ENCODE data around the gene TXNDC16.

Gene TXNDC16

GRCh38 chr14:52527052-52527451 is 25.3 kb downstream of the TXNDC16 start:
- peaks cover 0 to 22% of the 10 kb centered on the region in 2 experiments; a peak in 2 of 3 replicates for H3K36me3 ChIP-seq (ENCODE audit: control insufficient read depth in 2 of 2, insufficient read depth in 1 of 2, low read length in 2 of 2)
- H3K4me3 ChIP-seq (ENCODE audit: low read depth, low read length) = no peak overlapping the region
- ChIA-PET CTCF (no interaction called here), POLR2A (interaction anchor here (1.4 kb wide), 1 partner anchor 25 kb away, joined by 4 read pairs; the partner anchor contains the start of genes GPR137C and TXNDC16)
- TF ChIP-seq ZNF521 (tag by site-specific recombination; IDR thresholded peaks at IDR 0.05) = no peak
- TF ChIP-seq, protein P1, sequence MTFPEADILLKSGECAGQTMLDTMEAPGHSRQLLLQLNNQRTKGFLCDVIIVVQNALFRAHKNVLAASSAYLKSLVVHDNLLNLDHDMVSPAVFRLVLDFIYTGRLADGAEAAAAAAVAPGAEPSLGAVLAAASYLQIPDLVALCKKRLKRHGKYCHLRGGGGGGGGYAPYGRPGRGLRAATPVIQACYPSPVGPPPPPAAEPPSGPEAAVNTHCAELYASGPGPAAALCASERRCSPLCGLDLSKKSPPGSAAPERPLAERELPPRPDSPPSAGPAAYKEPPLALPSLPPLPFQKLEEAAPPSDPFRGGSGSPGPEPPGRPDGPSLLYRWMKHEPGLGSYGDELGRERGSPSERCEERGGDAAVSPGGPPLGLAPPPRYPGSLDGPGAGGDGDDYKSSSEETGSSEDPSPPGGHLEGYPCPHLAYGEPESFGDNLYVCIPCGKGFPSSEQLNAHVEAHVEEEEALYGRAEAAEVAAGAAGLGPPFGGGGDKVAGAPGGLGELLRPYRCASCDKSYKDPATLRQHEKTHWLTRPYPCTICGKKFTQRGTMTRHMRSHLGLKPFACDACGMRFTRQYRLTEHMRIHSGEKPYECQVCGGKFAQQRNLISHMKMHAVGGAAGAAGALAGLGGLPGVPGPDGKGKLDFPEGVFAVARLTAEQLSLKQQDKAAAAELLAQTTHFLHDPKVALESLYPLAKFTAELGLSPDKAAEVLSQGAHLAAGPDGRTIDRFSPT (tag by site-specific recombination; IDR thresholded peaks at IDR 0.05) = no peak
- TF ChIP-seq ZNF768 (tag by site-specific recombination; IDR thresholded peaks at IDR 0.05) = no peak
- no peak for TF ChIP-seq TRIM28 (IDR thresholded peaks at IDR 0.05; ENCODE audit: borderline replicate concordance, low read length)
- TF ChIP-seq ZNF391 (tag by site-specific recombination; IDR thresholded peaks at IDR 0.05; ENCODE audit: borderline replicate concordance, low read depth) = no peak
- TF ChIP-seq CTCF (tag by site-specific recombination; IDR thresholded peaks at IDR 0.05) = no peak
- TF ChIP-seq ZNF501 (tag by site-specific recombination; IDR thresholded peaks at IDR 0.05) = no peak
- TF ChIP-seq BCL11A (tag by site-specific recombination; IDR thresholded peaks at IDR 0.05; ENCODE audit: low read depth) = no peak
- TF ChIP-seq ZNF560 (tag by site-specific recombination; IDR thresholded peaks at IDR 0.05; ENCODE audit: borderline replicate concordance) = no peak
- no peak for TF ChIP-seq ZNF629 (tag by site-specific recombination; IDR thresholded peaks at IDR 0.05)
- no peak for TF ChIP-seq ZNF354C (tag by site-specific recombination; IDR thresholded peaks at IDR 0.05; ENCODE audit: borderline replicate concordance, low read depth)
- no peak for TF ChIP-seq ZNF449 (tag by site-specific recombination; IDR thresholded peaks at IDR 0.05)
- no peak for TF ChIP-seq ZNF248 (tag by site-specific recombination; IDR thresholded peaks at IDR 0.05)
- no peak for TF ChIP-seq ZNF433 (tag by site-specific recombination; IDR thresholded peaks at IDR 0.05; ENCODE audit: low read depth)
- TF ChIP-seq GLI2 (tag by site-specific recombination; IDR thresholded peaks at IDR 0.05; ENCODE audit: borderline replicate concordance, low read depth) = no peak
- no peak for TF ChIP-seq KLF8 (tag by site-specific recombination; IDR thresholded peaks at IDR 0.05)
- no peak for TF ChIP-seq ZNF561 (tag by site-specific recombination; IDR thresholded peaks at IDR 0.05; ENCODE audit: borderline replicate concordance)
- TF ChIP-seq ZNF341 (tag by site-specific recombination; IDR thresholded peaks at IDR 0.05; ENCODE audit: low read depth) = no peak
- no peak for TF ChIP-seq HOXD13 (CRISPR knock-in tag; IDR thresholded peaks at IDR 0.05; ENCODE audit: borderline replicate concordance)
- no peak for TF ChIP-seq OSR2 (tag by site-specific recombination; IDR thresholded peaks at IDR 0.05)
- H3K4me1 ChIP-seq (ENCODE audit: control insufficient read depth, insufficient read depth, low read length) = no peaks in the 10 kb centered on the region
- no peaks in the 10 kb centered on the region for H3K9me3 ChIP-seq (ENCODE audit: control insufficient read depth, insufficient read depth, low read depth, low read length)
- H3K27ac ChIP-seq (ENCODE audit: extremely low read depth, low read depth, low read length) = no peak overlapping the region

All from HEK293 (cell line).